Right cardiac atrium (tissue), 5 donors: ENCODE measurements around the gene IGFBPL1. TPM values are rescaled to one million over a fixed set of nuclear protein-coding genes. Genes with fewer than 3 reads are reported as not detected.
"Not testable (repeated sequence)": the region's sequence is repeated elsewhere in the genome, so short reads cannot be mapped to it uniquely, and the experiment has no call there.

ENCODE experiments used
- ATAC-seq, 2 donors: fragments of 200-7000 bp; cut with Tn5 transposase; one replicate each; pipeline versions ENCODE4 v1.8.0 to v1.9.1; 2020; ENCODE audit warnings: moderate library complexity in 2 of 2, mild to moderate bottlenecking in 1 of 2
- DNase-seq, 3 donors: peaks; one replicate each; pipeline ENCODE4 v3.0.0-alpha.2; 2020
- H3K27ac ChIP-seq: one replicate; pipeline ENCODE4 v1.5.1; 2013; ENCODE audit warnings: mild to moderate bottlenecking, low read length, control low read depth, moderate library complexity
- H3K27me3 ChIP-seq: one replicate; pipeline ENCODE4 v1.6.1; 2013; ENCODE audit not compliant: control insufficient read depth, insufficient read depth
- H3K4me1 ChIP-seq: one replicate; pipeline ENCODE4 v1.6.1; 2013; ENCODE audit warnings: low read length; ENCODE audit not compliant: control insufficient read depth, insufficient read depth
- H3K4me3 ChIP-seq: one replicate; pipeline ENCODE4 v1.5.1; 2013; ENCODE audit warnings: low read length, control low read depth
- H3K9me3 ChIP-seq: one replicate; pipeline ENCODE4 v1.6.1; 2013; ENCODE audit warnings: low read length; ENCODE audit not compliant: control insufficient read depth
- WGBS: extraction: QIAGEN DNeasy Blood & Tissue Kit; methylation state at CpG from one replicate; pipeline ENCODE4 v1.1.7; 2013; 5-methylcytosine and 5-hydroxymethylcytosine counted together
- intact Hi-C, 4 donors: fragments of 100-400 bp; cut with DNase I; formaldehyde crosslinking; loops; one replicate each; pipeline versions ENCODE4 v1.11.0 to v1.14.0; 2022 to 2023
- long read RNA-seq, 4 donors: library from polyadenylated mRNA; unstranded; transcript quantifications; one replicate each; pipeline ENCODE4 v2.0.0, GENCODE V29; 2020 to 2021
- polyA plus RNA-seq: library from polyadenylated mRNA; stranded (reverse); fragments of 200-250 nt; gene quantifications from one replicate; pipeline ENCODE4 v1.2.3, GENCODE V29; 2013
- total RNA-seq, 4 donors: library from RNA; stranded (reverse); fragmentation: NEBNext Ultra II Directional; extraction: Animal tissue kit (Norgen Biotek cat#: 25700); gene quantifications; one replicate each; pipeline ENCODE4 v1.2.1, GENCODE V29; 2021
- donor health status: healthy with polysubstance abuse.
- donor health status: DM: no; HTN: yes; CAD: no.
- donor health status: DM: no; HTN: no; CAD: no.
- donor health status: DM: no; HTN: yes; CAD: no; lungs with severe emphysema.
- donor health status: DM: yes; HTN: yes; CAD: no.

IGFBPL1 gene, protein sequence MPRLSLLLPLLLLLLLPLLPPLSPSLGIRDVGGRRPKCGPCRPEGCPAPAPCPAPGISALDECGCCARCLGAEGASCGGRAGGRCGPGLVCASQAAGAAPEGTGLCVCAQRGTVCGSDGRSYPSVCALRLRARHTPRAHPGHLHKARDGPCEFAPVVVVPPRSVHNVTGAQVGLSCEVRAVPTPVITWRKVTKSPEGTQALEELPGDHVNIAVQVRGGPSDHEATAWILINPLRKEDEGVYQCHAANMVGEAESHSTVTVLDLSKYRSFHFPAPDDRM
- total RNA-seq = 1 to 10 TPM in 2 of 4 donors, under 1 TPM in 2; 0.53 to 5.0 (median 2.3) TPM
- 0.25 TPM for polyA plus RNA-seq
- long read RNA-seq, donor 1, partial matches to known transcripts = 1 of 3 reads
- long read RNA-seq, donor 1, other reads (novel, unspliced or antisense) = 0 of 3 reads
- long read RNA-seq, donor 2 = 0 reads
- long read RNA-seq, donor 3 = 0 reads
- long read RNA-seq, donor 4, partial matches to known transcripts = 0 of 1 reads
- long read RNA-seq, donor 4, other reads (novel, unspliced or antisense) = 0 of 1 reads

- H3K9me3 ChIP-seq = no peaks in the 10 kb centered on the region
- no peaks in the 10 kb centered on the region for H3K4me1 ChIP-seq
- H3K27me3 ChIP-seq = no peaks in the 10 kb centered on the region
- intact Hi-C loops = no loop called here
- WGBS = 1% methylated on average over 115 of the region's 115 CpGs
- H3K27ac ChIP-seq = no peak within 1 kb of the TSS
- ATAC-seq = peak; percentile 66 to 67
- peak within 1 kb of the TSS; percentile 47 for H3K4me3 ChIP-seq
- peak in 2 of 3 donors; percentile 55 to 65 for DNase-seq
Observed at GRCh38 chr9:38423973-38424843, at the start of gene IGFBPL1. Gene IGFBPL1, minus strand, starts transcription at chr9:38424454. Its CDS starts 30 bp downstream, at chr9:38424424.

- H3K27ac ChIP-seq, intact Hi-C loops, H3K27me3 ChIP-seq, H3K9me3 ChIP-seq, ATAC-seq, DNase-seq, H3K4me3 ChIP-seq, H3K4me1 ChIP-seq: not testable (repeated sequence)
- 78% methylated on average over 2 of the region's 2 CpGs for WGBS
Observed at GRCh38 chr9:38472583-38473249, 48.5 kb upstream of the IGFBPL1 start.

- Histone ChIP-seq H3K27ac (no peak overlapping the region), H3K4me1 (no peaks in the 10 kb centered on the region), H3K4me3 (no peak overlapping the region), H3K27me3 (no peaks in the 10 kb centered on the region), H3K9me3 (no peaks in the 10 kb centered on the region)
- intact Hi-C loops = no loop called here
- WGBS = 34% methylated on average over 3 of the region's 3 CpGs
- DNase-seq (no peak), ATAC-seq (no peak)
Observed at GRCh38 chr9:38467404-38467803, 43.1 kb upstream of the IGFBPL1 start.

DNA sequence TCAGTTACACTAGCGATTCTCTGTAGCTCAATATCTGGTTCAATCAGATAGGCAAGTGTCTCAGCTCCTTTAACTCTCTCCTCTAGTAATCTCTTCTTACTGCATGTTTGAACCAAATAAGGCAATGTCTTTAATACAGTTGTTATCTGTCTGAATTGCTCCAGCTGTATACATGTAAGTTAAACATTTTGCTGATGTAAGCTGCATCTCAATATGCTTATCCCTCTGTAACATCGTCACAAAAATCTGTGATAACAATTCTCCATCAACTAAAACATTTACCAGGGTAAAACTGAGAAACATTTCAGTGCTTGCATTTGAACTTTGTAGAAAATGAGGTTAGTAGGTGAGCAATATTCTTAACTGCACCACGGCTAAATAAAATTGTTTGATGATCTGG is 29.6 kb upstream of the IGFBPL1 start:
- no peak overlapping the region for H3K27ac ChIP-seq
- no peak overlapping the region for H3K4me3 ChIP-seq
- DNase-seq (no peak), ATAC-seq (no peak)
- intact Hi-C loops = no loop called here
- no peaks in the 10 kb centered on the region for H3K27me3 ChIP-seq
- 66% methylated on average over 3 of the region's 3 CpGs for WGBS
- H3K9me3 ChIP-seq = no peaks in the 10 kb centered on the region
- no peaks in the 10 kb centered on the region for H3K4me1 ChIP-seq

DNA sequence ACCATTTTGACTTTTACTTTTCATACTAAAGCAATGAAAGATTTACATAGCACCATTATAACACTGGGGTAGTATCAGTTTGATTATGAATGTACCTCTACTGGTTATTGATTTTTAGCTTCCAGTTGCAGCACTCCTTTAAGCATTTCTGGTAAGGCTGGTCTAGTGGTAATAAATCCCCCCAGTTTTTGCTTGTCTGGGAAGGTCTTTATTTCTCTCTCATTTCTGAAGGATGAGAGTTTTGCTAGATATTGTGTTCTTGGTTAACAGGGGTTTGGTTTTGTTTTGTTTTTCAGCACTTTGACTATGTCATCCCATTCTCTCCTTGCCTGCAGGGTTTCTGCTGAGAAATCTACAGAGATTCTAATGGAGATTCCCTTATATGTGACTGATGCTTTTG is 26.9 kb upstream of the IGFBPL1 start:
- intact Hi-C loops = no loop called here
- Histone ChIP-seq H3K4me1 (no peaks in the 10 kb centered on the region), H3K4me3 (no peak overlapping the region), H3K9me3 (no peaks in the 10 kb centered on the region), H3K27ac (no peak overlapping the region), H3K27me3 (no peaks in the 10 kb centered on the region)
- ATAC-seq (no peak), DNase-seq (no peak)

- Histone ChIP-seq H3K9me3 (no peaks in the 10 kb centered on the region), H3K4me1 (no peaks in the 10 kb centered on the region), H3K27me3 (no peaks in the 10 kb centered on the region), H3K4me3 (no peak overlapping the region), H3K27ac (no peak overlapping the region)
- intact Hi-C loops = no loop called here
- 47% methylated on average over 1 of the region's 1 CpG for WGBS
- no peak for ATAC-seq
- DNase-seq = no peak
Observed at GRCh38 chr9:38447703-38448102, 23.4 kb upstream of the IGFBPL1 start.

- intact Hi-C loops = no loop called here
- no peak overlapping the region for H3K27ac ChIP-seq
- 63% methylated on average over 11 of the region's 11 CpGs for WGBS
- no peak for DNase-seq
- H3K9me3 ChIP-seq = no peaks in the 10 kb centered on the region
- ATAC-seq = no peak
- no peaks in the 10 kb centered on the region for H3K27me3 ChIP-seq
- H3K4me1 ChIP-seq = no peaks in the 10 kb centered on the region
- H3K4me3 ChIP-seq = no peak overlapping the region
Observed at GRCh38 chr9:38445154-38446043, 21.1 kb upstream of the IGFBPL1 start.

DNA sequence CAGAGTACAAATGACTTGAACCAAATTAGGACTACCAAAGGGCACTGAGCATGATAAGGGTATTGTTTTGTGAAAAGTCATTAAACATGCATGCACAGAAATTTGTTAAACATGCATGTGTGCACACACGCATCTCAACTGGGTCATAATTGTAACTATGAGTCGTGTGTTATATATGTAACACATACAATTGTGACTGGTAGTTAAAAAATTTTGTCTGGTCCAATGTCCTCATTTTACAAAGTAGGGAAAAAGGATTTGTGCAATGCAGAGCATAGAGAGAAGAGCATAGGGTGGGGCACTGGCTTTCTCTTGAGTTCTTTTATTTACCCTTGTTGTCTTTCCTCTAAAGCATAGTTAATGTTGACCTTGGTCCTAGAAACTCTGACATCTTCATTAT is 19.3 kb upstream of the IGFBPL1 start:
- H3K4me3 ChIP-seq = no peak overlapping the region
- no peaks in the 10 kb centered on the region for H3K27me3 ChIP-seq
- no peak for ATAC-seq
- H3K9me3 ChIP-seq = no peaks in the 10 kb centered on the region
- 41% methylated on average over 2 of the region's 2 CpGs for WGBS
- DNase-seq = no peak
- no peaks in the 10 kb centered on the region for H3K4me1 ChIP-seq
- intact Hi-C loops = no loop called here
- H3K27ac ChIP-seq = no peak overlapping the region

DNA sequence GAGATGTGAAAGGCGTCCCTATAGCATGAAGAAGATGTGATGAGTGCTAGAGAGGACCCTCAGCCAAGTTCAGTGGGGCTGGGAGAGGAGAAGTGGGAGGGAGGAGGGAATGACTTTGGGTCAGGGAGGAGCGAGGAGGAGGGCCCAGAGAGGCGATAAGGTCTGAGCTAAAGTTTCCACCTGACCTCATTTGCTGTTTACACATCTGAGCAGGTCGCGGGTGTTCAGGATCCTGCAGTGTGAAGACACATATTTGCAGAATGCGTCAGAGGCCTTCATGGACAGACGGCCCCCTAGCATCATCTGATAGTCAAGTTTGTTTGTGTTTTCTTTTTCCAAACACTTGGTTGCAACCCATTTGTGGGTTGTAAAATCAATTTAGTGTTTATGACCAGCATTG is 18.9 kb upstream of the IGFBPL1 start:
- no peak overlapping the region for H3K27ac ChIP-seq
- DNase-seq (no peak), ATAC-seq (peak; percentile 32 to 33)
- no peaks in the 10 kb centered on the region for H3K9me3 ChIP-seq
- intact Hi-C loops = no loop called here
- no peaks in the 10 kb centered on the region for H3K27me3 ChIP-seq
- no peak overlapping the region for H3K4me3 ChIP-seq
- H3K4me1 ChIP-seq = no peaks in the 10 kb centered on the region
- WGBS = 38% methylated on average over 7 of the region's 7 CpGs

- Histone ChIP-seq H3K4me3 (no peak overlapping the region), H3K27ac (no peak overlapping the region), H3K4me1 (no peaks in the 10 kb centered on the region), H3K27me3 (no peaks in the 10 kb centered on the region), H3K9me3 (no peaks in the 10 kb centered on the region)
- intact Hi-C loops = no loop called here
- DNase-seq = no peak
- no peak for ATAC-seq
- 56% methylated on average over 8 of the region's 8 CpGs for WGBS
Observed at GRCh38 chr9:38442473-38443096, 18.3 kb upstream of the IGFBPL1 start.
